ENCODE measurements around the gene INTS6.
A peak's percentile ranks its signal among the peaks of the same experiment; 100 is the strongest.

Gene INTS6

GRCh38 chr13:51452361-51453206 lies at the start of gene INTS6:
Gene INTS6 (minus strand): TSS chr13:51453036. CDS start chr13:51452525, 511 bp downstream.
- DNase-seq (ENCODE audit: low read depth) = peak; percentile 76

- no peak for DNase-seq (ENCODE audit: low read depth)
Measured at GRCh38 chr13:51502153-51502651, 49.4 kb upstream of the INTS6 start.

- DNase-seq (ENCODE audit: low read depth) = no peak
Measured at GRCh38 chr13:51501592-51502152, 48.8 kb upstream of the INTS6 start.

- DNase-seq (ENCODE audit: low read depth) = no peak
Measured at GRCh38 chr13:51501096-51501495, 48.3 kb upstream of the INTS6 start.

- no peak for DNase-seq (ENCODE audit: low read depth)
Measured at GRCh38 chr13:51500687-51501086, 47.9 kb upstream of the INTS6 start.

- DNase-seq (ENCODE audit: low read depth) = no peak
Measured at GRCh38 chr13:51499841-51500240, 47.0 kb upstream of the INTS6 start.

GRCh38 chr13:51495316-51495715 lies 42.5 kb upstream of the INTS6 start:
- DNase-seq (ENCODE audit: low read depth) = no peak

GRCh38 chr13:51494156-51494555 lies 41.3 kb upstream of the INTS6 start:
- no peak for DNase-seq (ENCODE audit: low read depth)

GRCh38 chr13:51488212-51488611 lies 35.4 kb upstream of the INTS6 start:
- DNase-seq (ENCODE audit: low read depth) = no peak

GRCh38 chr13:51481656-51482055 lies 28.8 kb upstream of the INTS6 start:
- no peak for DNase-seq (ENCODE audit: low read depth)

GRCh38 chr13:51479199-51479523 lies 26.3 kb upstream of the INTS6 start:
- DNase-seq (ENCODE audit: low read depth) = no peak

GRCh38 chr13:51478418-51479198 lies 25.8 kb upstream of the INTS6 start:
- DNase-seq (ENCODE audit: low read depth) = no peak

- DNase-seq (ENCODE audit: low read depth) = no peak
Measured at GRCh38 chr13:51477653-51478324, 25.0 kb upstream of the INTS6 start.

- no peak for DNase-seq (ENCODE audit: low read depth)
Measured at GRCh38 chr13:51477149-51477548, 24.3 kb upstream of the INTS6 start.

GRCh38 chr13:51475727-51476501 lies 23.1 kb upstream of the INTS6 start:
- DNase-seq (ENCODE audit: low read depth) = no peak

GRCh38 chr13:51469790-51470189 lies 17.0 kb upstream of the INTS6 start:
- DNase-seq (ENCODE audit: low read depth) = no peak

GRCh38 chr13:51467730-51468129 lies 14.9 kb upstream of the INTS6 start:
- DNase-seq (ENCODE audit: low read depth) = no peak

GRCh38 chr13:51465124-51465523 lies 12.3 kb upstream of the INTS6 start:
- no peak for DNase-seq (ENCODE audit: low read depth)

GRCh38 chr13:51457086-51457815 lies 4.4 kb upstream of the INTS6 start:
- DNase-seq (ENCODE audit: low read depth) = no peak

- no peak for DNase-seq (ENCODE audit: low read depth)
Measured at GRCh38 chr13:51456510-51456909, 3.7 kb upstream of the INTS6 start.

- DNase-seq (ENCODE audit: low read depth) = no peak
Measured at GRCh38 chr13:51455532-51455931, 2.7 kb upstream of the INTS6 start.
